GM23248 (cell line): ENCODE data around the gene ERGIC1. TPM values are rescaled to one million over a fixed set of nuclear protein-coding genes. Genes with fewer than 3 reads are reported as not detected.
A peak's percentile ranks its signal among the peaks of the same experiment; 100 is the strongest.
"Not testable (repeated sequence)": the region's sequence is repeated elsewhere in the genome, so short reads cannot be mapped to it uniquely, and the experiment has no call there.

Source experiments
- DNase-seq: peaks from one replicate; pipeline ENCODE4 v3.0.0-alpha.2; 2015
- H2AFZ ChIP-seq: fragments of 200-600 bp; sonication (generic); 2 replicates; pipeline ENCODE4 v1.6.1; 2016; ENCODE audit warnings: antibody characterized with exemption
- H3F3A ChIP-seq: fragments of 200-600 bp; sonication (generic); 2 replicates; pipeline ENCODE4 v1.6.1; 2016; ENCODE audit warnings: mild to moderate bottlenecking, antibody characterized with exemption, mixed run types; ENCODE audit not compliant: insufficient read depth
- H3K27ac ChIP-seq: fragments of 200-600 bp; sonication (generic); 2 replicates; pipeline ENCODE4 v1.5.1; 2016; ENCODE audit warnings: mild to moderate bottlenecking
- H3K27me3 ChIP-seq: fragments of 200-600 bp; sonication (generic); replicated peaks from 2 replicates; pipeline ENCODE4 v1.6.1; 2016; ENCODE audit warnings: mild to moderate bottlenecking; ENCODE audit not compliant: insufficient read depth
- H3K36me3 ChIP-seq: fragments of 200-600 bp; sonication (generic); 2 replicates; pipeline ENCODE4 v1.6.1; 2016; ENCODE audit warnings: low read depth, mild to moderate bottlenecking
- H3K4me1 ChIP-seq: fragments of 200-600 bp; sonication (generic); 2 replicates; pipeline ENCODE4 v1.6.1; 2016; ENCODE audit warnings: mild to moderate bottlenecking; ENCODE audit not compliant: insufficient read depth
- H3K4me2 ChIP-seq: fragments of 200-600 bp; sonication (generic); one replicate; pipeline ENCODE4 v1.6.1; 2016; ENCODE audit warnings: mild to moderate bottlenecking; ENCODE audit not compliant: unreplicated experiment
- H3K4me3 ChIP-seq: fragments of 200-600 bp; sonication (generic); 2 replicates; pipeline ENCODE4 v1.5.1; 2016; ENCODE audit warnings: mild to moderate bottlenecking
- H3K79me2 ChIP-seq: fragments of 200-600 bp; sonication (generic); 2 replicates; pipeline ENCODE4 v1.6.1; 2016; ENCODE audit warnings: mild to moderate bottlenecking; ENCODE audit not compliant: insufficient read depth
- H3K9ac ChIP-seq: fragments of 200-600 bp; sonication (generic); 2 replicates; pipeline ENCODE4 v1.6.1; 2016; ENCODE audit warnings: mild to moderate bottlenecking
- H3K9me2 ChIP-seq: fragments of 200-600 bp; sonication (generic); 2 replicates; pipeline ENCODE4 v1.6.1; 2016; ENCODE audit warnings: mixed run types, mild to moderate bottlenecking, moderate library complexity; ENCODE audit not compliant: insufficient read depth
- H3K9me3 ChIP-seq: fragments of 200-600 bp; sonication (generic); one replicate; pipeline ENCODE4 v1.6.1; 2017; ENCODE audit warnings: low read depth
- H4K20me1 ChIP-seq: fragments of 200-600 bp; sonication (generic); 2 replicates; pipeline ENCODE4 v1.6.0; 2016; ENCODE audit not compliant: insufficient read depth
- EZH2 ChIP-seq: fragments of 200-600 bp; sonication (generic); IDR thresholded peaks from 2 replicates; pipeline ENCODE4 v1.6.1; 2018; ENCODE audit warnings: antibody characterized with exemption, mild to moderate bottlenecking; ENCODE audit not compliant: insufficient read depth, poor library complexity, severe bottlenecking
- EZH2phosphoT487 ChIP-seq: fragments of 200-600 bp; sonication (generic); IDR thresholded peaks from 2 replicates; pipeline ENCODE4 v1.6.1; 2018; ENCODE audit warnings: antibody characterized with exemption, moderate library complexity, mild to moderate bottlenecking, low read depth; ENCODE audit not compliant: insufficient read depth
- WGBS, 2 experiments: methylation state at CpG; one replicate each; pipeline ENCODE4 v1.1.6; 2015 to 2017; ENCODE audit warnings: low lambda C conversion rate in 2 of 2, low coverage in 1 of 2; ENCODE audit errors: missing lambda C conversion rate in 2 of 2; 5-methylcytosine and 5-hydroxymethylcytosine counted together
- in situ Hi-C: fragments of 300-500 bp; cut with MboI; formaldehyde crosslinking; loops from 2 replicates; pipeline ENCODE4 v1.15.0; 2020
- polyA plus RNA-seq: library from polyadenylated mRNA; unstranded; fragments of >200 nt; fragmentation: Nextera tagmentation; extraction: Ambion mirVana; gene quantifications from 2 replicates; pipeline ENCODE4 v1.2.1, GENCODE V29; 2016
- total RNA-seq: library from RNA; depleted of rRNA; stranded (reverse); fragments of >200 nt; shearing (Covaris generic); gene quantifications from 2 replicates; pipeline ENCODE4 v1.2.3, GENCODE V29; 2014

The ERGIC1 gene
- total and polyA plus RNA-seq, 2 experiments from 2014 or later: 66.4 to 235 TPM

- Histone ChIP-seq H3K36me3 (no peaks in the 10 kb centered on the region), H3K4me1 (peaks cover 6% of the 10 kb centered on the region; the same call in 1 of the 2 replicates), H3K79me2 (peaks cover 99% of the 10 kb centered on the region), H3K9ac (no peak overlapping the region), H3K4me2 (no peak overlapping the region), H4K20me1 (no peaks in the 10 kb centered on the region; the same call in 1 of the 2 replicates), H3K9me3 (no peaks in the 10 kb centered on the region), H3K27ac (no peak overlapping the region), H2AFZ (no peak overlapping the region), H3K4me3 (no peak overlapping the region), H3K9me2 (no peaks in the 10 kb centered on the region), H3K27me3 (no peaks in the 10 kb centered on the region), H3F3A (peaks cover 31% of the 10 kb centered on the region; the same call in 1 of the 2 replicates)
- in situ Hi-C loops: no loop called here
- WGBS, 2 experiments: 88 to 90% methylated on average over 6 to 7 of the region's 7 CpGs
- no peak for DNase-seq
- no peak for TF ChIP-seq EZH2
- TF ChIP-seq EZH2phosphoT487: no peak
These were observed 11.1 kb downstream of the ERGIC1 start for GRCh38 chr5:172845154-172845553.

- Histone ChIP-seq H3K9ac (no peak overlapping the region), H3K36me3 (no peaks in the 10 kb centered on the region), H3K4me2 (no peak overlapping the region), H3F3A (peaks cover 28% of the 10 kb centered on the region; the same call in 1 of the 2 replicates), H3K4me1 (peaks cover 2% of the 10 kb centered on the region; the same call in 1 of the 2 replicates), H3K79me2 (peaks cover 98% of the 10 kb centered on the region), H3K27me3 (no peaks in the 10 kb centered on the region), H2AFZ (no peak overlapping the region), H3K4me3 (no peak overlapping the region), H3K9me3 (no peaks in the 10 kb centered on the region), H3K27ac (no peak overlapping the region), H3K9me2 (no peaks in the 10 kb centered on the region), H4K20me1 (no peaks in the 10 kb centered on the region; the same call in 1 of the 2 replicates)
- DNase-seq: no peak
- TF ChIP-seq EZH2phosphoT487 (no peak), EZH2 (no peak)
- 98 to 99% methylated on average over 5 of the region's 5 CpGs for whole genome bisulfite sequencing, 2 experiments
- in situ Hi-C loops: no loop called here
These were observed 11.5 kb downstream of the ERGIC1 start for GRCh38 chr5:172845576-172845975.

GRCh38 chr5:172846249-172846648 is 12.2 kb downstream of the ERGIC1 start:
- Histone ChIP-seq H3F3A (peaks cover 28% of the 10 kb centered on the region; the same call in 1 of the 2 replicates), H3K9me2 (no peaks in the 10 kb centered on the region), H3K4me1 (no peaks in the 10 kb centered on the region), H3K9ac (no peak overlapping the region), H3K4me3 (no peak overlapping the region), H4K20me1 (no peaks in the 10 kb centered on the region), H3K4me2 (no peak overlapping the region), H3K79me2 (peaks cover 98% of the 10 kb centered on the region), H3K27ac (no peak overlapping the region), H2AFZ (no peak overlapping the region), H3K27me3 (no peaks in the 10 kb centered on the region), H3K9me3 (no peaks in the 10 kb centered on the region), H3K36me3 (no peaks in the 10 kb centered on the region)
- no peak for DNase-seq
- in situ Hi-C loops: no loop called here
- TF ChIP-seq EZH2phosphoT487 (no peak), EZH2 (no peak)
- WGBS, 2 experiments: 96 to 97% methylated on average over 5 of the region's 5 CpGs

GRCh38 chr5:172846677-172847076 is 12.6 kb downstream of the ERGIC1 start:
- peaks cover 28% of the 10 kb centered on the region; the same call in 1 of the 2 replicates for H3F3A ChIP-seq
- TF ChIP-seq EZH2phosphoT487 (no peak), EZH2 (no peak)
- 66 to 67% methylated on average over 4 of the region's 4 CpGs for WGBS, 2 experiments
- H3K27ac ChIP-seq: no peak overlapping the region
- no peaks in the 10 kb centered on the region for H3K9me3 ChIP-seq
- no peak for DNase-seq
- no peak overlapping the region for H3K9ac ChIP-seq
- in situ Hi-C loops: no loop called here
- H3K4me2 ChIP-seq: no peak overlapping the region
- no peaks in the 10 kb centered on the region for H3K27me3 ChIP-seq
- no peaks in the 10 kb centered on the region for H4K20me1 ChIP-seq
- no peaks in the 10 kb centered on the region for H3K9me2 ChIP-seq
- peaks cover 98% of the 10 kb centered on the region for H3K79me2 ChIP-seq
- H3K36me3 ChIP-seq: no peaks in the 10 kb centered on the region
- H3K4me1 ChIP-seq: no peaks in the 10 kb centered on the region
- no peak overlapping the region for H2AFZ ChIP-seq
- H3K4me3 ChIP-seq: no peak overlapping the region

GRCh38 chr5:172847584-172847983 is 13.5 kb downstream of the ERGIC1 start:
- H3K27me3 ChIP-seq, H4K20me1 ChIP-seq, in situ Hi-C loops, H3K4me3 ChIP-seq, H3K9me3 ChIP-seq, H3K9me2 ChIP-seq, DNase-seq, H3K4me1 ChIP-seq, H3K27ac ChIP-seq, H3K4me2 ChIP-seq, H2AFZ ChIP-seq, H3K36me3 ChIP-seq: not testable (repeated sequence)
- Histone ChIP-seq H3K79me2 (peaks cover 98% of the 10 kb centered on the region), H3F3A (peaks cover 24% of the 10 kb centered on the region; the same call in 1 of the 2 replicates), H3K9ac (0 out of 2 replicates have a peak overlapping the region, but pooled peaks have one; percentile 8)
- 85 to 86% methylated on average over 13 of the region's 13 CpGs for WGBS, 2 experiments
